SK-N-SH (cell line): Measurements from ENCODE around the gene GRK5. TPM values are rescaled to one million over a fixed set of nuclear protein-coding genes. Genes with fewer than 3 reads are reported as not detected.

Experiments used
- CTCF ChIA-PET: fragments of 300-600, 350-600 bp; formaldehyde crosslinking; extraction: SDS; loops from one replicate; lab custom pipeline; 2021; lab: Yijun Ruan, JAX
- POLR2A ChIA-PET: fragments of 350-600 bp; sonication (Branson Sonifier 250); formaldehyde crosslinking; extraction: SDS; loops from one replicate; lab custom pipeline; 2020; ENCODE audit warnings: antibody characterized with exemption, inconsistent platforms; lab: Yijun Ruan, JAX
- DNase-seq: peaks from one replicate; pipeline ENCODE4 v3.0.0; 2012
- H2AFZ ChIP-seq: fragments of 200-600 bp; sonication (generic); 2 replicates; pipeline ENCODE4 v1.8.1; 2016; ENCODE audit warnings: antibody characterized with exemption, mild to moderate bottlenecking, low read depth
- H3F3A ChIP-seq: fragments of 200-600 bp; sonication (generic); replicated peaks from 2 replicates; pipeline ENCODE3; 2016; ENCODE audit warnings: antibody characterized with exemption, mild to moderate bottlenecking; ENCODE audit not compliant: insufficient read depth
- H3K27ac ChIP-seq, 2 experiments: fragments of 200-500 bp in 1 of 2; fragments of 200-600 bp in 1 of 2; sonication (Bioruptor generic) in 1 of 2; sonication (generic), shearing (Covaris generic) in 1 of 2; 2 replicates each; pipeline versions ENCODE4 v1.5.1 to v1.6.1; 2014 to 2016; ENCODE audit warnings: low read depth in 2 of 2, inconsistent platforms in 1 of 2, low read length in 1 of 2, mild to moderate bottlenecking in 1 of 2, mixed read lengths in 1 of 2
- H3K27me3 ChIP-seq: fragments of 200-600 bp; sonication (generic), shearing (Covaris generic); 2 replicates; pipeline ENCODE4 v1.6.1; 2016; ENCODE audit warnings: mixed run types; ENCODE audit not compliant: insufficient read depth
- H3K36me3 ChIP-seq, 2 experiments: fragments of 200-500 bp in 1 of 2; fragments of 200-600 bp in 1 of 2; sonication (Bioruptor generic) in 1 of 2; sonication (generic) in 1 of 2; replicated peaks in 1 of 2; 2 replicates each; pipeline versions ENCODE3 to v1.5.1; 2014 to 2016; ENCODE audit warnings: low read length in 1 of 2, mild to moderate bottlenecking in 1 of 2; ENCODE audit not compliant: insufficient read depth in 2 of 2, control insufficient read depth in 1 of 2
- H3K4me1 ChIP-seq, 2 experiments: fragments of 200-500 bp in 1 of 2; fragments of 200-600 bp in 1 of 2; sonication (Bioruptor generic) in 1 of 2; sonication (generic), shearing (Covaris generic) in 1 of 2; 2 replicates each; pipeline versions ENCODE4 v1.5.1 to v1.6.1; 2014 to 2016; ENCODE audit warnings: low read depth in 1 of 2, low read length in 1 of 2, mixed run types in 1 of 2; ENCODE audit not compliant: insufficient read depth in 2 of 2, control insufficient read depth in 1 of 2
- H3K4me2 ChIP-seq: fragments of 200-600 bp; sonication (generic), shearing (Covaris generic); 2 replicates; pipeline ENCODE4 v1.6.1; 2017; ENCODE audit warnings: mixed run types
- H3K4me3 ChIP-seq, 2 experiments: fragments of 200-500 bp in 1 of 2; fragments of 200-600 bp in 1 of 2; sonication (Bioruptor generic) in 1 of 2; sonication (generic), shearing (Covaris generic) in 1 of 2; 2 replicates each; pipeline versions ENCODE4 v1.5.1 to v1.8.1; 2014 to 2016; ENCODE audit warnings: low read depth in 2 of 2, inconsistent platforms in 1 of 2, low read length in 1 of 2, mild to moderate bottlenecking in 1 of 2, mixed read lengths in 1 of 2, moderate library complexity in 1 of 2
- H3K79me2 ChIP-seq: fragments of 200-600 bp; sonication (generic); 2 replicates; pipeline ENCODE4 v1.8.1; 2017; ENCODE audit warnings: mild to moderate bottlenecking; ENCODE audit not compliant: insufficient read depth
- H3K9ac ChIP-seq: fragments of 200-600 bp; sonication (generic); 2 replicates; pipeline ENCODE4 v1.6.1; 2017; ENCODE audit warnings: mixed run types
- H3K9me2 ChIP-seq: fragments of 200-600 bp; sonication (generic); 2 replicates; pipeline ENCODE4 v1.6.1; 2017; ENCODE audit warnings: mixed run types
- H3K9me3 ChIP-seq: fragments of 200-600 bp; sonication (generic); 2 replicates; pipeline ENCODE4 v1.6.1; 2017; ENCODE audit warnings: mixed run types, mild to moderate bottlenecking, moderate library complexity
- H4K20me1 ChIP-seq: fragments of 200-600 bp; sonication (generic); 2 replicates; pipeline ENCODE4 v1.6.1; 2017; ENCODE audit warnings: mild to moderate bottlenecking, mixed run types; ENCODE audit not compliant: insufficient read depth
- CHD2 ChIP-seq: fragments of 150-350 bp; IDR thresholded peaks from 2 replicates; pipeline ENCODE4 v1.6.1; 2018; ENCODE audit warnings: low read length; ENCODE audit not compliant: partially characterized antibody
- EP300 ChIP-seq, 2 experiments: IDR thresholded peaks; 2 replicates each; pipeline versions ENCODE4 v1.4.0 to v1.6.1; 2012; ENCODE audit warnings: borderline replicate concordance in 1 of 2, low read depth in 1 of 2, low read length in 1 of 2
- FOSL2 ChIP-seq: IDR thresholded peaks from 2 replicates; pipeline ENCODE4 v1.4.0; 2012; ENCODE audit warnings: low read depth, mild to moderate bottlenecking, moderate library complexity, borderline replicate concordance
- GATA2 ChIP-seq: sonication (generic); formaldehyde crosslinking; IDR thresholded peaks from 2 replicates; pipeline ENCODE4 v1.5.0; 2020; ENCODE audit warnings: mild to moderate bottlenecking, missing genetic modification reagents
- JUND ChIP-seq: IDR thresholded peaks from 2 replicates; pipeline ENCODE4 v1.4.0; 2012
- NRF1 ChIP-seq: IDR thresholded peaks from 2 replicates; pipeline ENCODE4 v1.6.1; 2012; ENCODE audit warnings: low read depth, mild to moderate bottlenecking, low read length
- RCOR1 ChIP-seq: fragments of 150-350 bp; IDR thresholded peaks from 2 replicates; pipeline ENCODE4 v1.6.1; 2017; ENCODE audit warnings: antibody characterized with exemption, low read length
- RXRA ChIP-seq: IDR thresholded peaks from 2 replicates; pipeline ENCODE4 v1.4.0; 2012; ENCODE audit warnings: low read depth, mild to moderate bottlenecking, borderline replicate concordance
- SIN3A ChIP-seq: IDR thresholded peaks from 2 replicates; pipeline ENCODE4 v1.6.1; 2012; ENCODE audit warnings: low read depth, mild to moderate bottlenecking, low read length, moderate library complexity, borderline replicate concordance
- SMC3 ChIP-seq: IDR thresholded peaks from 2 replicates; pipeline ENCODE4 v1.6.1; 2012; ENCODE audit warnings: low read depth, low read length, improper control_type of control experiment
- TCF12 ChIP-seq: IDR thresholded peaks from 2 replicates; pipeline ENCODE4 v1.4.0; 2012
- TEAD4 ChIP-seq: IDR thresholded peaks from 2 replicates; pipeline ENCODE4 v1.4.0; 2012; ENCODE audit warnings: mild to moderate bottlenecking, borderline replicate concordance; ENCODE audit not compliant: insufficient read depth
- YY1 ChIP-seq: IDR thresholded peaks from 2 replicates; pipeline ENCODE4 v1.4.0; 2012; ENCODE audit warnings: low read depth, mild to moderate bottlenecking
- WGBS: methylation state at CpG from one replicate; pipeline ENCODE4 v1.1.6; 2017; ENCODE audit warnings: low lambda C conversion rate; 5-methylcytosine and 5-hydroxymethylcytosine counted together
- polyA plus RNA-seq, 3 experiments: library from polyadenylated mRNA; depleted of rRNA; stranded (reverse); fragments of >200 nt; gene quantifications; 2 replicates each; pipeline ENCODE4 v1.2.3, GENCODE V29; 2012
- TF ChIP-seq, protein P1 (sequence below): IDR thresholded peaks from 2 replicates; pipeline ENCODE4 v1.4.0; 2012; ENCODE audit warnings: low read depth
- TF ChIP-seq, protein P2 (sequence below): IDR thresholded peaks from 2 replicates; pipeline ENCODE4; 2012
- TF ChIP-seq, protein P3 (sequence below): IDR thresholded peaks from 2 replicates; pipeline ENCODE4 v1.6.1; 2012; ENCODE audit warnings: mild to moderate bottlenecking, low read depth, low read length, moderate library complexity
- TF ChIP-seq, protein P4 (sequence below): fragments of 200-600 bp; sonication (generic); IDR thresholded peaks from 2 replicates; pipeline ENCODE4 v1.6.1; 2017; ENCODE audit warnings: antibody characterized with exemption, mild to moderate bottlenecking, moderate library complexity

The GRK5 gene
- polyA plus RNA-seq, 1 of the 3 experiments (the other 2 are of a cell fraction), result 12.1 TPM

DNA sequence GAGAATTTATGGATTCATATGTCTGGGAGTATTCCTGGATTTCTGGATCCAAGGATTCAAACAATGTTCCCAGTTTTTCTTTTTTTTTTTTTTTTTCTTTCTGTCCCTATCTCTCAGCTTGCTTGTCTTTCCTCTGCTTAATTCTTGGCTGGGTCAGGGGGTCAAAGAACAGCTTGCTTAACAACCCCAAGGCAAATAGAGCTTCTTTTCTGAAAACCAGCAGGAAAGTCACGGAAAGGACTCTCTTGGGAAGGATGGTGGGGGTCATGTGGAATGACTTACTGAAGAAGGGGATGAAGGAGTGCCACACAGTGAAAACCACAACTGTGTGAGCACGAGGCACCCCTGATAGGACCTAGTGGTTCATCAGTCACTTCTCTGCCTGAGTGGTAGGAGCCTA, 36.1 kb downstream of the GRK5 start:
- DNase-seq, result no peak
- H3F3A ChIP-seq, result peaks cover 5% of the 10 kb centered on the region
- H3K36me3 ChIP-seq, result no peaks in the 10 kb centered on the region
- H3K27ac ChIP-seq, result no peak overlapping the region
- H3K4me2 ChIP-seq, result no peak overlapping the region
- H3K27me3 ChIP-seq, result no peaks in the 10 kb centered on the region
- peaks cover 15 to 25% of the 10 kb centered on the region in 2 experiments for H3K4me1 ChIP-seq
- H3K9ac ChIP-seq, result no peak overlapping the region
- WGBS, result 97% methylated on average over 2 of the region's 2 CpGs
- CTCF ChIA-PET, result no interaction called here
- no peak overlapping the region for H2AFZ ChIP-seq
- TF ChIP-seq, protein P1, sequence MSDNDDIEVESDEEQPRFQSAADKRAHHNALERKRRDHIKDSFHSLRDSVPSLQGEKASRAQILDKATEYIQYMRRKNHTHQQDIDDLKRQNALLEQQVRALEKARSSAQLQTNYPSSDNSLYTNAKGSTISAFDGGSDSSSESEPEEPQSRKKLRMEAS, result no peak
- TF ChIP-seq GATA2 (CRISPR knock-in tag) (no peak), EP300 (IDR thresholded peaks at IDR 0.05; ENCODE audit: borderline replicate concordance in 1 of 2, low read depth in 1 of 2, low read length in 1 of 2) (no peak), JUND (no peak), NRF1 (no peak), SIN3A (no peak), FOSL2 (no peak), SMC3 (no peak)
- TF ChIP-seq, protein P2, sequence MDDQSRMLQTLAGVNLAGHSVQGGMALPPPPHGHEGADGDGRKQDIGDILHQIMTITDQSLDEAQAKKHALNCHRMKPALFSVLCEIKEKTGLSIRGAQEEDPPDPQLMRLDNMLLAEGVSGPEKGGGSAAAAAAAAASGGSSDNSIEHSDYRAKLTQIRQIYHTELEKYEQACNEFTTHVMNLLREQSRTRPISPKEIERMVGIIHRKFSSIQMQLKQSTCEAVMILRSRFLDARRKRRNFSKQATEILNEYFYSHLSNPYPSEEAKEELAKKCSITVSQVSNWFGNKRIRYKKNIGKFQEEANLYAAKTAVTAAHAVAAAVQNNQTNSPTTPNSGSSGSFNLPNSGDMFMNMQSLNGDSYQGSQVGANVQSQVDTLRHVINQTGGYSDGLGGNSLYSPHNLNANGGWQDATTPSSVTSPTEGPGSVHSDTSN, result no peak
- H3K9me2 ChIP-seq, result no peaks in the 10 kb centered on the region
- no peaks in the 10 kb centered on the region for H3K9me3 ChIP-seq
- POLR2A ChIA-PET, result no interaction called here
- H3K4me3 ChIP-seq, result no peak overlapping the region
- no peaks in the 10 kb centered on the region for H4K20me1 ChIP-seq
- peaks cover 9% of the 10 kb centered on the region for H3K79me2 ChIP-seq

DNA sequence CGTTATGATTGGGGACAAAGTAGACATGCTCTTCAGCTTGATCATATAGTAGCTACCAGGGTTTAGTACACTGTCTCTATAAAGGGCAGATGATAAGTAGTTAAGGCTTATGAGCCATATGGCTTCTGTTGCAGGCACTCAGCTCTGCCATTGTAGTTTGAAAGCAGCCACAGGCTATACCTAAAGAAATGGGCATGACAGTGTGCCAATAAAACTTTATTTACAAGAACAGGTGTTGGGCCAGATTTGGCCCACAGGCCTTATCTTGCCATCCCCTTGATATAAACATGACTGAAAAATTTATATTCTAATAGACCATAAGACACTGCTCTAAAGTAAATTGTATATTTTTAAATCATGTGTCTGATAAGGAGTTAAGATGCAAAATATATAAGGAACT, 36.6 kb downstream of the GRK5 start:
- no peak overlapping the region for H3K9ac ChIP-seq

More for the DNA sequence above, 36.6 kb downstream of the GRK5 start:
- Histone ChIP-seq H3F3A (peaks cover under 1% of the 10 kb centered on the region), H3K9me3 (no peaks in the 10 kb centered on the region), H3K27me3 (no peaks in the 10 kb centered on the region), H2AFZ (no peak overlapping the region), H3K9me2 (no peaks in the 10 kb centered on the region), H3K27ac (no peak overlapping the region), H3K4me3 (no peak overlapping the region), H3K79me2 (peaks cover 9% of the 10 kb centered on the region), H3K4me1 (peaks cover 13 to 22% of the 10 kb centered on the region in 2 experiments; a peak in 3 of 4 replicates), H3K36me3 (no peaks in the 10 kb centered on the region)
- POLR2A ChIA-PET, result no interaction called here
- no peak for DNase-seq
- TF ChIP-seq, protein P3, sequence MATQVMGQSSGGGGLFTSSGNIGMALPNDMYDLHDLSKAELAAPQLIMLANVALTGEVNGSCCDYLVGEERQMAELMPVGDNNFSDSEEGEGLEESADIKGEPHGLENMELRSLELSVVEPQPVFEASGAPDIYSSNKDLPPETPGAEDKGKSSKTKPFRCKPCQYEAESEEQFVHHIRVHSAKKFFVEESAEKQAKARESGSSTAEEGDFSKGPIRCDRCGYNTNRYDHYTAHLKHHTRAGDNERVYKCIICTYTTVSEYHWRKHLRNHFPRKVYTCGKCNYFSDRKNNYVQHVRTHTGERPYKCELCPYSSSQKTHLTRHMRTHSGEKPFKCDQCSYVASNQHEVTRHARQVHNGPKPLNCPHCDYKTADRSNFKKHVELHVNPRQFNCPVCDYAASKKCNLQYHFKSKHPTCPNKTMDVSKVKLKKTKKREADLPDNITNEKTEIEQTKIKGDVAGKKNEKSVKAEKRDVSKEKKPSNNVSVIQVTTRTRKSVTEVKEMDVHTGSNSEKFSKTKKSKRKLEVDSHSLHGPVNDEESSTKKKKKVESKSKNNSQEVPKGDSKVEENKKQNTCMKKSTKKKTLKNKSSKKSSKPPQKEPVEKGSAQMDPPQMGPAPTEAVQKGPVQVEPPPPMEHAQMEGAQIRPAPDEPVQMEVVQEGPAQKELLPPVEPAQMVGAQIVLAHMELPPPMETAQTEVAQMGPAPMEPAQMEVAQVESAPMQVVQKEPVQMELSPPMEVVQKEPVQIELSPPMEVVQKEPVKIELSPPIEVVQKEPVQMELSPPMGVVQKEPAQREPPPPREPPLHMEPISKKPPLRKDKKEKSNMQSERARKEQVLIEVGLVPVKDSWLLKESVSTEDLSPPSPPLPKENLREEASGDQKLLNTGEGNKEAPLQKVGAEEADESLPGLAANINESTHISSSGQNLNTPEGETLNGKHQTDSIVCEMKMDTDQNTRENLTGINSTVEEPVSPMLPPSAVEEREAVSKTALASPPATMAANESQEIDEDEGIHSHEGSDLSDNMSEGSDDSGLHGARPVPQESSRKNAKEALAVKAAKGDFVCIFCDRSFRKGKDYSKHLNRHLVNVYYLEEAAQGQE, result no peak
- no peak for TF ChIP-seq GATA2 (CRISPR knock-in tag)
- no peak for TF ChIP-seq RXRA
- TF ChIP-seq RCOR1, result no peak
- no peak for TF ChIP-seq TEAD4
- no peak for TF ChIP-seq CHD2
- TF ChIP-seq TCF12, result no peak
- TF ChIP-seq, protein P4, sequence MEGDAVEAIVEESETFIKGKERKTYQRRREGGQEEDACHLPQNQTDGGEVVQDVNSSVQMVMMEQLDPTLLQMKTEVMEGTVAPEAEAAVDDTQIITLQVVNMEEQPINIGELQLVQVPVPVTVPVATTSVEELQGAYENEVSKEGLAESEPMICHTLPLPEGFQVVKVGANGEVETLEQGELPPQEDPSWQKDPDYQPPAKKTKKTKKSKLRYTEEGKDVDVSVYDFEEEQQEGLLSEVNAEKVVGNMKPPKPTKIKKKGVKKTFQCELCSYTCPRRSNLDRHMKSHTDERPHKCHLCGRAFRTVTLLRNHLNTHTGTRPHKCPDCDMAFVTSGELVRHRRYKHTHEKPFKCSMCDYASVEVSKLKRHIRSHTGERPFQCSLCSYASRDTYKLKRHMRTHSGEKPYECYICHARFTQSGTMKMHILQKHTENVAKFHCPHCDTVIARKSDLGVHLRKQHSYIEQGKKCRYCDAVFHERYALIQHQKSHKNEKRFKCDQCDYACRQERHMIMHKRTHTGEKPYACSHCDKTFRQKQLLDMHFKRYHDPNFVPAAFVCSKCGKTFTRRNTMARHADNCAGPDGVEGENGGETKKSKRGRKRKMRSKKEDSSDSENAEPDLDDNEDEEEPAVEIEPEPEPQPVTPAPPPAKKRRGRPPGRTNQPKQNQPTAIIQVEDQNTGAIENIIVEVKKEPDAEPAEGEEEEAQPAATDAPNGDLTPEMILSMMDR, result no peak
- no peak for TF ChIP-seq YY1
- TF ChIP-seq, protein P2, result no peak
- TF ChIP-seq, all 33 proteins: peak for 0
- CTCF ChIA-PET, result no interaction called here
- Histone ChIP-seq H3K4me2 (no peak overlapping the region), H4K20me1 (no peaks in the 10 kb centered on the region)
- 100% methylated on average over 1 of the region's 1 CpG for WGBS
